Endometrium (tissue), 2 donors: ENCODE results near the gene KCNQ1.

Source experiments
- FAIRE-seq: peaks from 2 replicates; lab custom pipeline; 2012; peaks lifted over from hg19 to GRCh38; lab: Jason Lieb, UNC
- donor health status: control.
- donor health status: control.

Gene KCNQ1

DNA sequence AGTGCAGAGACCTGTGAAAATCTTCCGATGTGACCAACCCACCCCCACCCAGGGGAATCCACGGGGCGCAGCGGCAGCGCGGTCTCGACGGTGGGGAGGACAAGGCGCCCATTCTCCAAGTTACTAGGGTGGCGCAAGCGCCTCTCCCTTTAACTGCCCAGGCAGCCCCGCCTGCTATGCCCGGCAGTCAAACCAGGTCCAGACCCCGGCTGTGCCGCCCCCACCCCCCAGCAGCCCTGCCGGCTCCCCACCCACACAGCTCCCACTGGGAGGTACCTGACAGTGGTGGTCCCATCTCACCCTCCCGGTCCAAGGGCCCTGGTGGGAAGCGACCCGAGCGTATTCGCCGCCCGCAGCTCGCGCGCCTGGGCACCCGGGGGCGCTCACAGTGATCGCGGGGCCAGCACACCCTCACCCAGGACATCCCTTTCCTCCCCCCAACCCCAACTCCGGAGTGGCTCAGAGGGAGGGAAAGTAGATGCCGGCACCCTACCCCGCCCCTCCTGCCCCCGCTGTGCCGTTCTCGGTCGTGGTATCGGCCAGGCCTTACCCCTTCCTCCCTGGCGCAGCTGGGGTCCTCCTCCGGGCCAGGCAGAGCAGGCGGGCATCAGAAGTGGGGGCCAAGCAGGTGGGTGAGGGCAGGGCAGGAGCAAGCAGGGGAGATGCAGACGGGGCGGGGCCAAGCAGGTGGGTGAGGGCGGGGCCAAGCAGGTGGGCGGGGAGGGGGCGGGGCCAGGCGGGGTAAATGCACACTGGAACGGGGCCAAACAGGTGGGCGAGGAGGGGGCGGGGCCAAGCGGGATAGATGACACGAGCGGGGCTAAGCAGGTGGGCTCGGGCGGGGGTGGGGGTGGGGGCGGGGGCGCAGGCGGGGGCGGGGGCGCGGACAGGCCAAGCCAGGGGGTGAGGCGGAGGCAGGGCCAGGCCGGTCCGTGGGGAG lies 657 bp upstream of the KCNQ1 start, which contains the start of gene TRPM5:
TSS of gene TRPM5 (minus strand) at position 634 of the 940 bp plus-strand sequence. CDS start 21,478 bp downstream, outside the sequence.
- no peak for FAIRE-seq

DNA sequence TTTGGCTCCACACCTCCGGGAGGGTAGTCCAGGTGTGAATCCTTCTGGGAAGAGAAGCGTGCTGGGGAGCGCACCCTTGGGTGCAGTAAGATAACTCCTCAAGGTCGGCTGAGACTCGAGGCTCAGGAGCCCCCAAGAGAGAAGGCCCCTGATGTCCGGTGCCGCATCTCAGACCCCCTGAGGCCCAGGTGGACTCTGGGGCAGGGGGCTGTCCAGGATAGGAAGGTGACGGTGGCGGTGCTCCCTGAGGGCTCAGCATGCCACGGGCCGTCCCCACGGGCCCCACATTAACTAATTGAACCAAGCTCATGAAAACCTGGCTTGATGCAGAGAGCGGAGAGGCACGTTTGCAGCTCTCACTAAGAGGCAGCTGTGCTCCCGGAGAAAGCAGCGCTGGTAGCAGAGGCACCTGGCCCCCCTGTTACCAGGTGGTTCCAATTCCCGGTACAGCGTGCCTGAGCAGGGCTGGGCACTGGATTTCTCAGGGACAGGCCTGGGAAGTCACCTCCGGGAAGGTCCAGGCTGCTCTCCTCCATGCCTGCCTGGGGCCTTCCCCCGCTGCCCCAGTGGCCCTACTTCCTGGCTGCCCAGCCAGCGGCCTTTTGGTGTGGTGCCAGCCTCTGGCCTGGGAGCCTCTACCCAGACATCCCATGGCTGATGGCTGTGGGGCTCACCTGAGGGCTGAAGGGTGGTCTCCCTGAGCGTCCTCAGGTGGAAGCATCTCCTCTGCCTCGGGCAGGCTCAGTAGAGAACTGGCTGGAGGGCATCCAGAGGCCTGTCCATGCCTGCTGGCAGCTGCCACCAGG lies 1.1 kb downstream of the KCNQ1 start:
- no peak for FAIRE-seq

DNA sequence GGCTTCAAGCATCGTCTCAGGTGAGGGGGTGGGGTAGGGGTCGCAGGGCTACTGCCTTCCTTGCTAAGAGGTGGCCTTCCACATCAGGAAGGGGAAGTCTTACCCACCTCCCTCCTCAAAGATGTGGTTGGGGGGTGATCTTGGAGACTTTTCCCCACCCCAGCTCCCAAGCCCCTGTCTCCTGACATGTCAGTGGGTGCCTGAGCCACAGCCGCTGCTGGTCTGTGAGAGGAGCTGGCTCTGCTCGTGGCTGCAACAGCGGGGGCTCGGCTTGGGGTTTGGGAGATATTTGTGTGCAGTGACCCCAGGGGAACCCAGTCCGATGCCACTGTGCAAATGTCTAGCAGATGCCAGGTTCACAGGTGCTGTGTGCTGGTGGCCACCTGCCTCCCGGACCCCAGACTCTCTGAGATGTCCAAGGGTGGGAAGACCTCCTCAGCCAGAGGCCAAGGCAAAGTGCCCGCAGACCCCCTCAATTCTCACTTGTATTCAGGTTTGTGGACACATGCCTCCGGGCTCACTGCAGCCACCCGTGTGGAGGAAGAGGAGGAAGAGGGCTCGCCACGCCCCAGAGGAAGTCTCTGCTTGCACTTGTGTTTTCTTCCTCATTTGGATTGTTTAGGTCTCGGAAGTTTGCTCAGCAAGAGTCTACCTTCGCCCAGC lies 1.9 kb downstream of the KCNQ1 start:
- no peak for FAIRE-seq

DNA sequence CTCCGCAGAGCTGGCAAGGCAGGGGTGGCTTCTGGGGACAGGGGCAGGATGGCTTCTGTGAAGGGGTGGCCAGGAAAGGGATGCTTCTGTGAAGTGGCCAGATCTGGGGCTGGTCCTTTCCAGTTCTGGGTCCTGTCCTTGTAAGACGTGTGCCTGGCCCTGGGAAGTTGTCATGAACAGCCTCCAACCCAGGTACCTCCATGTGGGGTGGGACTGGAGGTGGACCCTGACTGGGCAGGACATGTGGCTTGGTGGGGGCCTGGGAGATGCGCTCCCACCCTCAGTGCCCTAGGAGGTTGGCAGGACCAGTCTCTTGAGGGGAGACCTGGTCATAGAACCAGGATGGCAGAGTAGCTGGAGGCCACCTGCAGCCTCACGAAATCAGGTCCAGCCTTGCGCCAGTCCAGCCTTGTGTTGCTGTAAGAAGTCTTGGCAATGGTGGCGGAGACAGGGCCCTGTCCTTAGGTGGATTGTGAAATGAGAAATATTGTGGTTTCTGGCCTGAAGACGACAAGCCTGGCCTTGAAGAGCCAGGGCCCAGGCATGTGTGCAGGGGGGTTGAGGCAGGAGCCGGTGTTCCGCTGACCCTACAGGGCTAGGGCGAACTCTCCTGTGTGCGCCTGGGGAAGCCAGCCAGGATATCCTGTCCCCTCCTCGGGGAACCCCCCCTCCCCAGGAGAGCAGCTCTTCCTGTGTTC lies 2.6 kb downstream of the KCNQ1 start:
- no peak for FAIRE-seq

DNA sequence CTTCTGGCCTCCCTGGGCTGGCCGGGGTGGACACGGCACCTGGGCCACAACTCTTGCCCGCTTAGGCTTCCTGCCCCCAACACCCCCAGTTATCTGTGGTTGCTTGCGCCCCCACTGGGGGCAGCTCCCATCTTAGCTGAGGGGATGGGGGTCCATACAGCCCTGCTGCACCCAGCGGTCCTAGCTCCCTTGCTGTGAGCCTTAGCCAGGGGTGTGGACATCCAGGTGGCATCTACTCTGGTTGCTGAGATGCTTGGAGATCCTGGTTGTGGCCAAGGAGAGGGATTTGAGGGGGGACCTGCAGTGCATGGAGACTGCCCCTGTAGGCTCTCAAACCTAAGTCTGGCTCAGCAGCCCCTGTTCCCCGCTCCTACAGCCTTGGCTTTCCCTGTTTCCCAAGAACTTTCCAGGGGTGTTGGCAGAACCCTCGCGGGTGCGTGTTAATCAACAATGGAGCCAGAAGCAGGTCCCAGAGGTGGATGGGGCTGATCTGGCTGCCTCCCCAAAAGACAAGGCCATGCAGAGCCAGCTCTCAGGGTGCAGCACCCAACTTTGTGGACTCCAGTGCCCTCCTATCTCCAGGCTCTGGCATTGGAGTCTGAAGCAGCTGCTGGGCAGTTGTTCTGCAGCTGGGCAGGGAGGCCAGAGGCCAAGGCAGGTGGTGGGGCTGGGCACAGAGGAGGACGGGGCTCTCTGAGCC lies 3.3 kb downstream of the KCNQ1 start:
- FAIRE-seq, result no peak

DNA sequence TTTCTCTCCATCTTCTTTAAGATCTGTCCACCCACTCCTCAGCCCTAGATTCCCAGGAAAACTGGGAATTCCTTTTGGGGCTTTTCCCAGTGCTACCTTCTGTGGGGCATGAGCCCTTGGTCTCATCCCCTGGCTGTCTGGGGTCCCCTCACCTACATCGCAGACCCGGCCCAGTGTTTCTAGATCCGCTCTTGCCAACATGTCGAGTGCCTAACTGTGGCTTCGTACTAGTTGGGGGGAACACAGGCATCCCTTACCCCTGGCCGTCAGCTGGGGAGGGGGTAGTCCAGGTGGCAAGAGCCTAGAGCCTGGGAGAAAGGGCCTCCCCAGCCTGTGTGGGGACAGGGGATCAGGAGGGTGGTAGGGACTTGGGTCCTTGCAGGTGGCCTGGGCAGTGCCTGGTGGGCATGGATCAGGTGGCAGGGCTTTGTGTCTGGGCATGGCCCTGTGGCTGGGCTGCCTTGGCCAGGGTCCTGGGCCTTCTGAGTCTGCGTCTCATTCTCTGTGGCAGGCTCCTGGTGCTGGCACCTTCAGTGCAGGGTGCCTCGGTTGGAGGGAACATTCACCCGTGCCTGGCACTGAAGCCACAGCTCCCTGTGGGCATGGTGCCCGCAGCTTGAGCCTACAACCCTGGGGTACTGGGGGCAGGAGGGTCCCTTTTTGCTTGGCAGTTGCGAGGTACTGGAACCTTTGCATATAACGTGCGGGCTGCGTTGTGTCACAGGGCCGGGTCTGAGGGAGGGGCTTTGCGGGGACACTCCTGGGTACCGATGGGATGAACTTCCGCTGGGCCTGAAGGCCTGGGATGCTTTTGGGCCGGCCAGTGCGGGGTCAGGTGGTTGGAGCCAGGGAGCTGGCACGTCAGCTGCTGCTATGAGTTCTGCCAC lies 4.1 kb downstream of the KCNQ1 start:
- no peak for FAIRE-seq

DNA sequence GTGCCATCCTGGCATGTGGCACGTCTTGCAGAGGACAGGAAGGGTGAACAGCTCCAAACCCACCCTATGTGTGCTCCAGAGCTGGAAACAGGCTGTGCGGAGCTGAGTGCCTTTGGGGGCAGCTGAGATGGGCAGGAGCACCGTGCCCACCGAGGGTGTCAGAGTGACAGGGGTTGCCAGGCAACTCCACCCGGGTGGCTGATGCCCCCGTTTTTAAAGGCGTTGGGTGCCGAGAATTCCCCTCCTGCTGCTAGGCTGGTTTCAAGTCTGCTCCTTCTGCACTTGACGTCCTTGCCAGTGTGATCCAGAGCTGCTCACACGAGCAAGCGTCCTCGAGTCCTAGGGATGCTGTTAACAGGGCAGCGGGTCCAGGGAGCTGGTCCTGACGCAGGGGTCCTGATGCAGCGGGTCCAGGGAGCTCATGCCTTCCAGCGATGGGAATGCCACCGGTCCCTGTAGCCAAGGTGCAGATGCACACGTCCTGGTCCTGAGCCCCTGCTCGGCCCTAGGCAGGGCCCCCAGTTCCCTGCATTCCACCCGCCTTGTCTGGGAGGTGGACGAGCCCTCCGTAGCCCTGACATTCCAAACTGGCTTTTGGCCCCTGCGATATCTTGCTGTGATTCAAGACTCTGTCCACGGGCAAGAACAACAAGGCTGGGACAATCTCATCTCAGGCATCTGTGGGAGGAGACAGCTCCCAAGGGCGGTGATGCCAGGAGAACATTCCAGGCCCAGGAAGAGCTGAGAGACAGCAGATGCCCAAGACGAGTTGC lies 4.9 kb downstream of the KCNQ1 start:
- FAIRE-seq, result no peak

DNA sequence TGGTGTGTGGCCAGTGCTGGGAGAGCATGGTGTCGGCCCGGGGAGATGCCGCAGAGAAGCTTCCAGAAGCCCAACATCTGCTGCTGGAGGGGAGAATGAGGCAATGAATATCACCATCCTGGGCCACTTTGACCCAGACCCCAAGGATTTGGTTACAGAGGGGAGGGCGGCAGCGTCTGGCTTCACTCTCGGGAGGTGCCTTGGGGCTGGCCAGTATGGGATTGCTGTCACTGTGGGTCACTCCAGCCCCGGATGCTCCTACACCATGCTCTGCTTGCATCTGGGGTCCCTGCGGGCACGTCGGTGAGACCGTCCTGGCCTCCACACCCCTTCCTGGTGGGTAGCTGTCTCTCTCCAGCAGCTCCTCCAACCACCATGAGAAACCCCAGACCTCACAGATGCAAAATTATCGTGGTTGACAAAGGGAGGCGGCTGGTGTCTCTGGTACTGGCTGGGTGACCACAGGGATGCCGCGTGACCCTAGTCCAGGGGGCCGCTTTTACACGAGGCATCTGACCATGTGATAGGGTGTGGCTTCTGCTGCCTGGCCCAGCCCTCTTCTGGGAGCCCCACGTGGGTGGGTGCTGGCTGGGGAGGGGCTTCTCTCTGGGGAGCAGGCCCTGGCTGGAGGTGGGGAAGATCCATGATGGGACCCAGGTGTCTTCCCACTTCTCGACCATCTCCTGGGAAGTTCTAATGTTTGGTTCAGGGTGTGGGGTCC lies 5.7 kb downstream of the KCNQ1 start:
- no peak for FAIRE-seq

DNA sequence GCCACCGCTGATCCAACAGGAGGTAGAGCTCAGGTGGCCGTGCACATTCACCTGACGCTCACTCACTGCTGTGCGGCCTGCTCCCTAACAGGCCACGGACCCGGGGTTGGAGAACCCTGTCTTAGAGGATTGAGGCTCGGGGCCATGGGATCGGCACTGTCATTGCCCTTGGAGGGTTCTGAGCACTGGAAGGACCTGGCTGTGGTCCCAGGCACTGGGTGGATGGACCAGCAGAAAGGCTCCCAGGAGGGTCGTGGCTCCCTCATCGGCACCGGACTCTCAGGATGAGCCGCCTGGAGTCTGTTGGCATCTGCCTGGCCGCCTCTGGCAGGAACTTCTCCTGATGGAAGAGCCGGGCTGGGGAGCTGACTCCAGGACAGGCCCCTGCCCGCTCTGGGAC lies 6.5 kb downstream of the KCNQ1 start:
- FAIRE-seq, result no peak

DNA sequence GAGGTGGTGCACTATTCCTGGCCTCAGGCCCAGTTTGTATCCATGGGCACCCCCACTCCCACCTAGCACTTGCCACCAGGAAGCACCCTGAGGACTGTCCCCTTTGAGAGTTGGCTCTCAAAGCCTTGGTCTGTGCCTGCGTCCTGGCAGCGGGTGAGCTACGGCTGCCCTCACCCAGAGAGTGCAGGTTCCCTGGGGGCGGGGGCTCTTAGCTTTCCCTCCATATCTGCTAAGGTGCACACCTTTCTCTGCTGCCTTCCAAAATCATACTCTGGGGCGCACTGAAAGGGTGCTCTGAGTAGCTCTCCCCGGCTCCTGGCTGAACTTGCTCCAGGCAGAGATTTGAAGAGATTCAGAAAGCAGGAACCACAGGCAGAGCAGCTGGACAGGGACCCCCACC lies 7.1 kb downstream of the KCNQ1 start:
- no peak for FAIRE-seq

DNA sequence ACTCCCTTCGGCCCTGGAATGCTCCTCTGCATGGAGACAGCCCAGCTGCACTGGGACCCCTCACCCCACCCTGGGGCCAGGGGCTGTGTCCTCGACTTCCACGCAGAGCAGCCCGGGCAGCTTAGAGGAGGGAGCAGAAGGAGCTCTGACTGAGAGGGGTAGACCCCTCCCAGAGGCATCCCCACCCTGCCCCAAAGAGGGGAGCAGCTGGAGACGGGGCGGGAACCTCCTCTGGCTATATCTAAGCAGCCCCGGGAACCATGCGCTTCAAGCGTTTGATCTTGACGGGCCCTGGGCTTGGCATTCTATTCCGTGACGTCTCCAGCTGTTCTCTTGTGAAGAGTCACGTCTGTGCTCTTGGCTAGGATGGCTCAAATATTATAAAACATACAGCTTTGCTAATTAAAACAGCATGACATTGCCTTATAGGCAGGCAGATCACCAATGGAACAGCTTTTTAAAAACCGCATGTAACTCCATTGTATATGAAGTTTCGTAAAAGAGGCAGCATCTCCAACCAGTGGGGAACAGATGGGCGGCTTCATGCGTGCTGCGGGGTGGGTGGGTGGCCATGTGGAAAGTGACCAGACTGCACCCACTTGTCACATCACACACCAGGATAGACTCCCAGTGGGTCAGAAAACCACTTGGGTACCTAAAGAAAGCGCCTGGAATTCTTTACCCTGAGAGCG lies 7.7 kb downstream of the KCNQ1 start:
- no peak for FAIRE-seq

DNA sequence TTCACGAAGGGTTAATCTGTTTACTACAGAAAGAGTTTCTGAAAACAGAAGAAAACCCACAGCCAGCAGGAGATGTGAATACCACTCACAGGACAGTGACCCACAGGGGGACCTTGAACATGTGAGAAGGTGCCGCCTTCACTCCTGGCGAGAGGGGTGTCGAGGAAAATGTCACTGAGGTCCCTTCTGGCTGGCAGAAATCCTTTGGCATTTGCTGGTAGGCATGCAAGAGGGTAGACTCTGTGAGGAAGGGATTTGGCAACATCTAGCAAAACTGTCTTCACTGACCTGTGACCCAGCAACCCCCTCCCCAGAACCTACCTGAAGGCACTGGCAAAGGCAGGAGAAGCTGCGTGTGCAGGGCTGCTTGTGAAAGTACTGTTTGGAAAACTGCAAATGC lies 8.6 kb downstream of the KCNQ1 start:
- FAIRE-seq, result no peak

DNA sequence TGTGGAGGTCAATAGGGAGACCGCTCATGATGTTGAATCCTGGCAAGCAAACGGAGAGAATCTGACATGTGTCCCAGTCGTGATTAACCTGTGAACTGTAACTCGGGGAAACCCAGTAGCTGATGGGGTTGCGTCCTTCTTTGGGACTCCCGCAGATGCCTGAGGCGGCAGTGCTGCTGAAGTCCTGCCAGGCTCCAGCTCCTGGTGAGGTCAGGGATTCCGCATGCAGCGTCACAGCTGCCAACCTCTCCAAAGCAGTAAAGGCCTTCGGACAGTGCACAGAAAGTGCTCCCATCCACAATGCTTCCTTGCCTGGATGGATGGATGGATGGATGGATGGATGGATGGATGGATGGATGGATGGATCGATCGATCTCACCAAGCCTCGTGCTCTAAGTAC lies 13.5 kb downstream of the KCNQ1 start:
- FAIRE-seq, result no peak

DNA sequence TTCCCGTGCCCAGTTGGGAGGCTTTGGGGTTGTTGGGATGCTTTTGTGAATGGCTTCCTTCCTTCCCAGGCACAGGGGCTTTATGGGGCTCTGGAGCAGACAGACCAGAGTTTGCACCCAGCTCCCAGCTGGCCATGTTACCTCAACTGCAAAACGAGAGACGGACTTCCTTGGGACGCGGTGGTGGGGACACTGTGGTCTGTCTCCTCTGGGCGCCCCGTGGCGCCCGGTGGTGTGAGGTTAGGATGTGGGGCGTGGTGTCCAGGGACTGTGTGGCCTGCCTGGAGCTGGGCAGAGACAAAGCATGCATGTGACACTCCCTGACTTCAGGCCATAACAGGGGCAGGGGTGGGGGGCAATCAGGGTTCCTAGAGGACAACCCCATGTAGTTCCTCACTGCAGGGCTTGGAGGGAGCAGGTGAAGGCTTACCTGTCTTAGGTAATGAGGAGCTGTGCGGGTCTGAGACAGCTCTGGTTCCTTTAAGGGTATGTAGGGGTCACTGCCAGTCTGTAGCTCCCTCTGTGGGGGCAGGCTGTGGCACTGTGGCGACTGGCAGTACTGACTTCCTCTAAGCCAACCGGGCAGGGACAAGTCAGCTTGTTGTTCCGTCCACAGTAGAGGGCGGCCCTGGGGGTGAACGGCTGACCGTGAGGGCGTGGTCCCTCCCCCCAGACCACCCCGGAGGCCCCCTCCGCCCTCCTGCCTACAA lies 14.4 kb downstream of the KCNQ1 start:
- FAIRE-seq, result no peak

DNA sequence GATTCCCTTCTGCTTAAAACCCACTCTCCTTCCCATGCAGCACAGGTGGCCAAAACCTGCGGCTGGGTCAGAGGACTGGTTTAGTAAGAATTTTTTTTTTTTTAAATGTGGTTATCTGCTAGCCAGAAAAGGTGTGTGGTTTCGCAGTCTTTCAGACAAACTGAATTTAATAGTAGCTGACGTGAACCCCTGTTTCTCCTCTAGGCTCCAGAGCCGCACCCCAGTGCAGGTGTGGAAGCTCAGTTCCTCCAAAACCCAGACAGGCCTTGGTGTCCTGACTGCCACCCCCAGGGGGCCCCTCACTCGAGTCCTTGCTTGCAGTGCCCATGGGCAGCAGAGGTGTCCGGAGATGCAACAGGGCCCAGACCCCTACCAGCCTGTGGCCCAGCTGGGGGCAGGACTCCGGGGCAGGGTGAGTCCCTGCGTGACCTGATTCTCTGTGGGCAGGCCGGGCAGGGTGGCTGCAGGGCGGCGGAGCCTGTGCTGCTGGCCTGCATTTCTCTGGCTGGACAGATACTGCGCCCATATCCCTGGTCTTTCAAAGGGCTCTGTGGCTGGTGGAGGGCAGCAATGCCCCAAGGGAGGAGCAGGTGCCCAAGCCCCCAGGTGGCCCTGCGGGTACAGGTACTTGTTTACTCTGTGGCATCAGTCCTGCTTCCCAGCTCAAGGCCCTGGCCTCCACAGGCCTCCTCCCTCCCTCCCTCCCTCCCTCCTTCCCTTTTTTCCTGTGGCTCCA lies 15.2 kb downstream of the KCNQ1 start:
- no peak for FAIRE-seq

DNA sequence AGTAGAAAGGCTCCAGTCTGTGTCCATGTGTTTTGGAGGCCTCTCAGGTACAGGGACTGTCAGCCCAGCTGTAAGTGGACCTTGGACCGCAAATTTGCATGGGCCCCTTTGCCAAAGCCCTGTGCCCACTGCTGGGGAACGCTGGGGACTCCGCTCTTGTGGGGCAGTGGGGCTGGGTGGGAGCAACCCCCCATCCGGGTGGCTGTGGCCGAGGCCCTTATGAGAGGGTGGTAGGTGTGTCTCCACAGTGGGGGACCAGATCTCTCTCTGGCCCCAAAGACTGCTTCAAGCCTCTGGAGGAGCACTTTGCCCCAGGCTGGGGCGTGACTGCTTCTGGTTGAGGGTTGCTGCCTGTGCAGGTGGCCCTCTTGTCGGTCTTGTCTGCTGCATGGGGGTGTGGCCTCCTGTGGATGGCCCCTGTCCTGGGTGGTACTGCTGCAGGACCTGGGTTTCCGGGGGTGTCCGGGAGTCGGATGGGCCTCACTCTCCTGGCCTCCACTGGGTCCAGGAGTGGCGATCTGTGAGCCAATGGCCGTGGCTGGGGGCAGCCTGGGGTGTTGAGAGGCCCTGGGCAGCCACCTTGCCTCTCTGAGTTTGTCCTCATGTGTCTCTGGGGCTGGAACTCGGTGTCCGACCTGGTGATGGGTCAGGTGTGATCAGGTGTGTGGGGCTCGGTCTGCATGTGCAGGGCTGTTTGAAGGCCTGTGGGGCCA lies 15.9 kb downstream of the KCNQ1 start:
- FAIRE-seq, result no peak
